CMK (cell line): Measurements from ENCODE around the gene GAB2.

Experiments
- DNase-seq: peaks from one replicate; pipeline ENCODE4 v3.0.0-alpha.2; 2010; ENCODE audit warnings: low read depth

The GAB2 gene

GRCh38 chr11:78428266-78428636 lies 10.6 kb upstream of the GAB2 start:
- no peak for DNase-seq

DNA sequence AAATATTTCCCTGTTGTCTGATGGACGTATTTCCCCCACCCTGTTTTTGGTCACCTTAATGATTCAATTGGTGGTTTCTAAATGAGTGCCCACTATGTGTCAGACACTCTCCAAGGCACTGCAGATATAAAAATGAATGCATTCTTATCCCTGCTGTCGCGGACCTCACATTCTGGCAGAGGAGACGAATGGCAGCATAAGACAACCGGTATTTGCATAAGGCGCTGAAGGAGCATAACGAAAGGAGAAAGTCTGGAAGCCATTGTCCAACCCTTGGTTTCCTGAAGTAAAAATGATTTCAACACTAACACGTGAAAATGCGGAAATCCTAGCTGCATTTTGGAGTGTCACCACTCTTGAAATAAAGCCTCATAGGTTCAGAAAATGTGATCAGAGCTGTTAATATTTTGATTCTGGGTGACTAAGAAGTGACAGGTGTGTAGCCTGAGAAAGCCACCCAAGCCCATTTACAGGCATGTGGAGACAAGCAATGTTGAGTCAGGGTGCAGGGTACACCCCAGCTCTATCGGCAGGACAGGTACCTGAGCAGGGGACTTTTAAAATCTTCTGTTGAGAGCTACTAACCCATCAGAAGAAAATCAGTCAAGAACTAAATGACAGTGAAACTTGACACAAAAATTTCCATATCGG lies 10.1 kb upstream of the GAB2 start:
- DNase-seq, result no peak

- DNase-seq, result no peak
These were observed 9.2 kb upstream of the GAB2 start for GRCh38 chr11:78426845-78427244.

- no peak for DNase-seq
These were observed 7.9 kb upstream of the GAB2 start for GRCh38 chr11:78425399-78426070.

GRCh38 chr11:78424334-78425270 lies 7.0 kb upstream of the GAB2 start:
- DNase-seq, result no peak

DNA sequence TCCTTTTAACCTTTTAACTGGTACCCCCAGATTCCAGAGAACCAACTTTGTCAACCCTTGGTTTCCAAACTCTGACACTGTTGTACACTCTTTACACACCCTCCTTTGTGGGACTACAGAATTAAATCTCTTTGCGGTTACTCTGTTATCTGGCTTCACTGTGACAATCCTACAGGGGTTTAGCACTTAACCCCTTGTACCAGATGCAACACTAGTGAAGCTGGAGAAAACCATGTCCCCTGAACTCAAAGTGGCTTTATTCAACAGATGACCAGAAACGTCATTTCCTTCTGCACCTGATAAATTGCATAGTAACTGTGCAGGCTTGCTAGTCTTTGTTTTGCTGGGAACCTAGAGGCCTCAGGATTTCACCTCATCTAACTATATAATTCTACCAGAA lies 5.6 kb upstream of the GAB2 start:
- no peak for DNase-seq

- DNase-seq, result no peak
These were observed 3.2 kb upstream of the GAB2 start for GRCh38 chr11:78420796-78421209.

GRCh38 chr11:78420255-78420764 lies 2.7 kb upstream of the GAB2 start:
- no peak for DNase-seq

GRCh38 chr11:78419327-78419726 lies 1.7 kb upstream of the GAB2 start:
- no peak for DNase-seq

- DNase-seq, result no peak
These were observed 1.1 kb upstream of the GAB2 start for GRCh38 chr11:78418584-78419211.

DNA sequence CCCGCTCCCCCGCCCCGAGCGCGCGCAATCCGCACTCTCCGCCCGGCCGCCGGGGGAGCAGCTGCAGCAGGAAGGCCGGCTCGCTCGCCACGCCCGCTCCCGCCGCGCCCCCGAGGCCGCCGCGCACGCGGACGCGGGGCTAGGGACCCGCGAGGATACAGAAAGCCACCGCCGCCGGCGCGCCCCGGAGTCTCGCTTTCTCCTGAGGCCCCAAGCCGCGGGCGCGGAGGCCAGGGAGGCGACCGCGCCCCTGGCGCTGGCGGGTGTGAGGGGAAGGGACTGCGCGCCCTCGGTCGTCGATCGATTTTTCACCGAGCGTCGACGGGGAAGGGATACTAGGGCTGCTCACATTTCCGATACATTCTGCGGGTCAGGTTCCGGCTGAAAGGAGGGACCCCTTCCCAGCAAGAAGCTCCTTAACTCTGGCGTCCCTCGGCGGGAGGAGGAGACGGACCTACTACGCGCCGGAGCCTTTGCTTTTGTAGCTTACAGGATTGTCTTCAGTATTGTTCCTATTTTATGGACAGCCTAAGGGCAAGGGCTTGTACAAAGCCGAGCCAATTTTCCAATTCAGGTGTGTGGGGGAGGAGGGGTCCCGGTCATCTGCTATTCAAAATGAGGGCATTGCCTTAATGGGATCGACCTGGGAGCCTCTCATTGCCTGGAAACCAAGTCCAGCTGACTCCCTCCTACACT lies 416 bp upstream of the GAB2 start:
- peak; percentile 70 for DNase-seq

- DNase-seq, result peak; percentile 62
These were observed 1.1 kb downstream of the GAB2 start for GRCh38 chr11:78416285-78417174.

DNA sequence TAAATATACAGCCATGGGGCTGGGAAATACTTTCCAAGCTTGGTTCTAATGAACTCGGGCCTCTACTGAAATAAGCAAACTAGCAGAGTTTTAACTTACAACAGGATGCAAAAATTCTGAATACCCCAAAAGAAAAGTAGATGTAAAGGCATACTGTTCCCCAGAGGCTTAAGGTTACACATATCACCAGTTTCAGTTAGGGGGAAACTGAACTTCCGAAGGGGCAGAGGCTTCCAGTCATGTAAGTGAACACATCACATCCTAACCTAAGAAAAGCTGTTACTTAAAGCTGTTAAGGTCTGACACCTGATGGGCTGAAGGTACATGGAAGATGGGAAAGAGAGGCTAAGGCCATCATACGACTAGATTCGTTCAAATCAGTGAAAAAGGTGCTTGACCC lies 2.3 kb downstream of the GAB2 start:
- DNase-seq, result no peak

DNA sequence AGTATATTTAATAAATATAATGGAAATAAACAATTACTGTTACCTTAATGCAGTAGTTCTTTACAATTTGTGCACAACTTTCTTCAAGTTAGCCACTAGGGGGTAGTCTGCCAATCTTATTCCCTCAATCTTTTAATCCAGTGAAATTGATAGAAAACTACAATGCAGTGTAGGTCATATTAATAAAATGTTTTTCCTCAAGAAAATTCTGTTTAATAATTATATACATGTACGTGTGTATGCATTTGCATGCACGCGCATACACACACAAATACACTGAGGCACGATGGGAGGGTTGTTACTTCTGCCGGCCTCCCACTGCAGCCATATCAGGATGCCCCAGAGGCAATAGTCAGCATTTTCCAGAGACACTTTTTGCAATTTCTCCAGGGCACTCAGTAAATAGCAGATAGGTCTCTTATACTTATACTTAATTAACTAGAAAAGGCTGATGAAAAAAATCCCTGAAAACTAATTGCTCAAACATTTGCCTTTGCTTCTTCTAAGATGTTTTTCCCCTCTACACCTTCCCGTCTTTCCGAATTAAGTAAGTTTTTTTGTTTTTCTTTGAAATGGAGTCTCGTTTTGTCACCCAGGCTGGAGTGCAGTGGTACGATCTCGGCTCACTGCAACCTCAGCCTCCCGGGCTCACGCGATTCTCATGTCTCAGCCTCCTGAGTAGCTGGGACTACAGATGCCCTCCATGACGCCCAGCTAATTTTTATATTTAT lies 3.1 kb downstream of the GAB2 start:
- no peak for DNase-seq

DNA sequence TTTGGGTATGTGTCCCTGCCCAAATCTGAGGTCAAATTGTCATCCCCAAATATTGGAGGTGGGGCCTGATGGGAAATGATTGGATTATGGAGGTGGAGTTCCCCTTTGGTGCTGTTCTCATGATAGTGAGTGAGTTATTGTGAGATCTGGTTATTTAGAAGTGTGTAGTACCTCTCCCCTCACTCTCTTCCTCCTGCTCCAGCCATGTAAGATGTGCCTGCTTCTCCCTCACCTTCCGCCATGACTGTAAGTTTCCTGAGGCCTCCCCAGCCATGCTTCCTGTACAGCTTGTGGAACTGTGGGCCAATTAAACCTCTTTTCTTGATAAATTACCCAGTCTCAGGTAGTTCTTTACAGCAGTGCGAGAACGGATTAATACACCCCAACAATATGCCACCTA lies 9.0 kb downstream of the GAB2 start:
- DNase-seq, result no peak

DNA sequence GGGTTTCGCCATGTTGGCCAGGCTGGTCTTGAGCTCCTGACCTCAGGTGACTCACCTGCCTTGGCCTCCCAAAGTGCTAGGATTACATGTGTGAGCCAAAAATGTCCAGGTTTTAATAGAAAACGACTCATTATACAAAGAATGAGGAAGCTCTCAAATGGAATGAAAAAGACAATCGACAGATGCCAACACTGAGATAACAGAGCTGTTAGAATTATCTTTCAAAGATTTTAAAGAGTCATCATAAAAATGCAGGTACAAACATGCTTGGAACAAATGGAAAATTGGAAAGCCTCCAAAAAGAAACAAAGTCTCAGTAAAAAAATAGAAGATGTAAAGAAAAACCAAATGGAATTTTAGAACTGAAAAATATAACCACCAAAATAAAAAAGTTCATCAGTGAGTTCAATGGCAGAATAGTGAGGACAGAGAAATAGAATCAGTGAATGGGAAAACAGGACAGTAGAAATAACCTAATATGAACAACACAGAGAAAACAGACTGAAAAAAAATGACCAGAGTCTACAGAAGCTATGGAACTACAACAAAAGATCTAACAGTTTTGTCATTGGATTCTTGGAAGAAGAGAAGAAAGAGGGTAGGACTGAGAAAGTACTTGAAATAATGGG lies 10.9 kb downstream of the GAB2 start:
- no peak for DNase-seq

GRCh38 chr11:78405805-78406204 lies 11.8 kb downstream of the GAB2 start:
- DNase-seq, result no peak

DNA sequence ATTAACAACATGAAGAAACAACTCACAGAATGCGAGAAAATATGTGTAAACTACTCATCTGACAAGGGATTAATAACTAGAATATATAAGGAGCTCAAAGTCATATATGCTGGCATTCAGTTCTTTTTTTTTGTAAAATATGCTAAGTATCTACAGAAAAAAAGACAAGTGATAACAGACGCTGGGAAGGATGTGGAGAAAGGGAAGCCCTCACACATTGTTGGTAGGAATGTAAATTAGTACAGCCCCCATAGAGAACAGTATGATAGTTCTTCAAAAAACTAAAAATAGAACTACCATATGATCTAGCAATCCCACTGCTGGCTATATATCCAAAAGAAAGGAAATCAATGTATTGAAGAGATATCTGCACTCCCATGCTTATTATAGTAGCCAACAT lies 13.8 kb downstream of the GAB2 start:
- no peak for DNase-seq

- no peak for DNase-seq
These were observed 14.8 kb downstream of the GAB2 start for GRCh38 chr11:78402847-78403246.
